Tongue (tissue), 2 donors: Measurements from ENCODE around the gene SMC1A. TPM values are rescaled to one million over a fixed set of nuclear protein-coding genes. Genes with fewer than 3 reads are reported as not detected.
"Not testable (repeated sequence)": the region's sequence is repeated elsewhere in the genome, so short reads cannot be mapped to it uniquely, and the experiment has no call there.

Source experiments
- DNase-seq: peaks from one replicate; pipeline ENCODE4 v3.0.0-alpha.2; 2015
- total RNA-seq: library from RNA; depleted of rRNA; stranded (reverse); fragments of >200 nt; gene quantifications from one replicate; pipeline ENCODE4 v1.2.3, GENCODE V29; 2014

SMC1A gene
- 24.2 TPM for total RNA-seq

GRCh38 chrX:53422086-53422860 is at the start of gene SMC1A:
Gene SMC1A, minus strand, starts transcription at chrX:53422654. Its CDS starts 54 bp downstream, at chrX:53422600.
- DNase-seq: peak; percentile 98

GRCh38 chrX:53471346-53471745 is 48.9 kb upstream of the SMC1A start:
- no peak for DNase-seq

GRCh38 chrX:53468659-53469058 is 46.2 kb upstream of the SMC1A start:
- not testable (repeated sequence) for DNase-seq

GRCh38 chrX:53458082-53458481 is 35.6 kb upstream of the SMC1A start:
- no peak for DNase-seq

GRCh38 chrX:53456254-53456653 is 33.8 kb upstream of the SMC1A start:
- no peak for DNase-seq

- DNase-seq: no peak
Measured at GRCh38 chrX:53452812-53453211, 30.4 kb upstream of the SMC1A start.

GRCh38 chrX:53449632-53450031 is 27.2 kb upstream of the SMC1A start:
- no peak for DNase-seq

GRCh38 chrX:53447441-53447840 is 25.0 kb upstream of the SMC1A start:
- DNase-seq: no peak

GRCh38 chrX:53445977-53446376 is 23.5 kb upstream of the SMC1A start:
- DNase-seq: no peak

- no peak for DNase-seq
Measured at GRCh38 chrX:53442322-53442631, 19.8 kb upstream of the SMC1A start.

GRCh38 chrX:53441531-53442321 is 19.3 kb upstream of the SMC1A start:
- DNase-seq: peak; percentile 73

- DNase-seq: peak; percentile 53
Measured at GRCh38 chrX:53440621-53441517, 18.4 kb upstream of the SMC1A start.

- DNase-seq: no peak
Measured at GRCh38 chrX:53440101-53440500, 17.6 kb upstream of the SMC1A start.

- DNase-seq: no peak
Measured at GRCh38 chrX:53438832-53439230, 16.4 kb upstream of the SMC1A start.

GRCh38 chrX:53438174-53438831 is 15.8 kb upstream of the SMC1A start:
- DNase-seq: no peak

- DNase-seq: no peak
Measured at GRCh38 chrX:53437206-53437605, 14.8 kb upstream of the SMC1A start.

- peak; percentile 70 for DNase-seq
Measured at GRCh38 chrX:53435997-53436396, 13.5 kb upstream of the SMC1A start.

- DNase-seq: peak; percentile 91
Measured at GRCh38 chrX:53433651-53434639, 11.5 kb upstream of the SMC1A start, which contains the start of gene HSD17B10. Gene HSD17B10, minus strand, starts transcription at chrX:53434370. Its CDS starts 25 bp downstream, at chrX:53434345.

GRCh38 chrX:53430231-53430630 is 7.8 kb upstream of the SMC1A start:
- no peak for DNase-seq

GRCh38 chrX:53429755-53430154 is 7.3 kb upstream of the SMC1A start:
- DNase-seq: no peak

GRCh38 chrX:53422861-53423306 is 430 bp upstream of the SMC1A start, which contains the start of gene RIBC1:
Gene RIBC1, plus strand, starts transcription at chrX:53422873. Its CDS starts 3,404 bp downstream, at chrX:53426277.
- no peak for DNase-seq
